SK-N-SH (cell line): ENCODE results near the gene ZMAT5. TPM values are rescaled to one million over a fixed set of nuclear protein-coding genes. Genes with fewer than 3 reads are reported as not detected.

Experiments
- CTCF ChIA-PET: fragments of 300-600, 350-600 bp; formaldehyde crosslinking; extraction: SDS; loops from one replicate; lab custom pipeline; 2021; lab: Yijun Ruan, JAX
- POLR2A ChIA-PET: fragments of 350-600 bp; sonication (Branson Sonifier 250); formaldehyde crosslinking; extraction: SDS; loops from one replicate; lab custom pipeline; 2020; ENCODE audit warnings: antibody characterized with exemption, inconsistent platforms; lab: Yijun Ruan, JAX
- DNase-seq: peaks from one replicate; pipeline ENCODE4 v3.0.0; 2012
- H2AFZ ChIP-seq: fragments of 200-600 bp; sonication (generic); 2 replicates; pipeline ENCODE4 v1.8.1; 2016; ENCODE audit warnings: antibody characterized with exemption, mild to moderate bottlenecking, low read depth
- H3F3A ChIP-seq: fragments of 200-600 bp; sonication (generic); replicated peaks from 2 replicates; pipeline ENCODE3; 2016; ENCODE audit warnings: antibody characterized with exemption, mild to moderate bottlenecking; ENCODE audit not compliant: insufficient read depth
- H3K27ac ChIP-seq, 2 experiments: fragments of 200-500 bp in 1 of 2; fragments of 200-600 bp in 1 of 2; sonication (Bioruptor generic) in 1 of 2; sonication (generic), shearing (Covaris generic) in 1 of 2; 2 replicates each; pipeline versions ENCODE4 v1.5.1 to v1.6.1; 2014 to 2016; ENCODE audit warnings: low read depth in 2 of 2, inconsistent platforms in 1 of 2, low read length in 1 of 2, mild to moderate bottlenecking in 1 of 2, mixed read lengths in 1 of 2
- H3K27me3 ChIP-seq: fragments of 200-600 bp; sonication (generic), shearing (Covaris generic); 2 replicates; pipeline ENCODE4 v1.6.1; 2016; ENCODE audit warnings: mixed run types; ENCODE audit not compliant: insufficient read depth
- H3K36me3 ChIP-seq, 2 experiments: fragments of 200-500 bp in 1 of 2; fragments of 200-600 bp in 1 of 2; sonication (Bioruptor generic) in 1 of 2; sonication (generic) in 1 of 2; replicated peaks in 1 of 2; 2 replicates each; pipeline versions ENCODE3 to v1.5.1; 2014 to 2016; ENCODE audit warnings: low read length in 1 of 2, mild to moderate bottlenecking in 1 of 2; ENCODE audit not compliant: insufficient read depth in 2 of 2, control insufficient read depth in 1 of 2
- H3K4me1 ChIP-seq, 2 experiments: fragments of 200-500 bp in 1 of 2; fragments of 200-600 bp in 1 of 2; sonication (Bioruptor generic) in 1 of 2; sonication (generic), shearing (Covaris generic) in 1 of 2; 2 replicates each; pipeline versions ENCODE4 v1.5.1 to v1.6.1; 2014 to 2016; ENCODE audit warnings: low read depth in 1 of 2, low read length in 1 of 2, mixed run types in 1 of 2; ENCODE audit not compliant: insufficient read depth in 2 of 2, control insufficient read depth in 1 of 2
- H3K4me2 ChIP-seq: fragments of 200-600 bp; sonication (generic), shearing (Covaris generic); 2 replicates; pipeline ENCODE4 v1.6.1; 2017; ENCODE audit warnings: mixed run types
- H3K4me3 ChIP-seq, 2 experiments: fragments of 200-500 bp in 1 of 2; fragments of 200-600 bp in 1 of 2; sonication (Bioruptor generic) in 1 of 2; sonication (generic), shearing (Covaris generic) in 1 of 2; 2 replicates each; pipeline versions ENCODE4 v1.5.1 to v1.8.1; 2014 to 2016; ENCODE audit warnings: low read depth in 2 of 2, inconsistent platforms in 1 of 2, low read length in 1 of 2, mild to moderate bottlenecking in 1 of 2, mixed read lengths in 1 of 2, moderate library complexity in 1 of 2
- H3K79me2 ChIP-seq: fragments of 200-600 bp; sonication (generic); 2 replicates; pipeline ENCODE4 v1.8.1; 2017; ENCODE audit warnings: mild to moderate bottlenecking; ENCODE audit not compliant: insufficient read depth
- H3K9ac ChIP-seq: fragments of 200-600 bp; sonication (generic); 2 replicates; pipeline ENCODE4 v1.6.1; 2017; ENCODE audit warnings: mixed run types
- H3K9me2 ChIP-seq: fragments of 200-600 bp; sonication (generic); 2 replicates; pipeline ENCODE4 v1.6.1; 2017; ENCODE audit warnings: mixed run types
- H3K9me3 ChIP-seq: fragments of 200-600 bp; sonication (generic); 2 replicates; pipeline ENCODE4 v1.6.1; 2017; ENCODE audit warnings: mixed run types, mild to moderate bottlenecking, moderate library complexity
- H4K20me1 ChIP-seq: fragments of 200-600 bp; sonication (generic); 2 replicates; pipeline ENCODE4 v1.6.1; 2017; ENCODE audit warnings: mild to moderate bottlenecking, mixed run types; ENCODE audit not compliant: insufficient read depth
- CHD2 ChIP-seq: fragments of 150-350 bp; IDR thresholded peaks from 2 replicates; pipeline ENCODE4 v1.6.1; 2018; ENCODE audit warnings: low read length; ENCODE audit not compliant: partially characterized antibody
- EP300 ChIP-seq, 2 experiments: IDR thresholded peaks; 2 replicates each; pipeline versions ENCODE4 v1.4.0 to v1.6.1; 2012; ENCODE audit warnings: borderline replicate concordance in 1 of 2, low read depth in 1 of 2, low read length in 1 of 2
- EZH2phosphoT487 ChIP-seq: fragments of 200-600 bp; sonication (generic); IDR thresholded peaks from 2 replicates; pipeline ENCODE4 v1.6.1; 2017; ENCODE audit warnings: low read depth, mixed run types, mild to moderate bottlenecking, antibody characterized with exemption, moderate library complexity, borderline replicate concordance
- FOSL2 ChIP-seq: IDR thresholded peaks from 2 replicates; pipeline ENCODE4 v1.4.0; 2012; ENCODE audit warnings: low read depth, mild to moderate bottlenecking, moderate library complexity, borderline replicate concordance
- FOXM1 ChIP-seq: IDR thresholded peaks from 2 replicates; pipeline ENCODE4 v1.4.0; 2012; ENCODE audit warnings: low read depth, mild to moderate bottlenecking
- GATA2 ChIP-seq: sonication (generic); formaldehyde crosslinking; IDR thresholded peaks from 2 replicates; pipeline ENCODE4 v1.5.0; 2020; ENCODE audit warnings: mild to moderate bottlenecking, missing genetic modification reagents
- MAX ChIP-seq: IDR thresholded peaks from 2 replicates; pipeline ENCODE4 v1.4.0; 2012; ENCODE audit warnings: low read depth
- PBX3 ChIP-seq: IDR thresholded peaks from 2 replicates; pipeline ENCODE4; 2012
- POLR2AphosphoS5 ChIP-seq: IDR thresholded peaks from 2 replicates; pipeline ENCODE4 v1.6.1; 2012; ENCODE audit warnings: low read depth, low read length
- RAD21 ChIP-seq: IDR thresholded peaks from 2 replicates; pipeline ENCODE4 v1.6.1; 2012; ENCODE audit warnings: mild to moderate bottlenecking, low read length
- RFX5 ChIP-seq: IDR thresholded peaks from 2 replicates; pipeline ENCODE4 v1.6.1; 2012; ENCODE audit warnings: mild to moderate bottlenecking, improper control_type of control experiment, low read length
- RXRA ChIP-seq: IDR thresholded peaks from 2 replicates; pipeline ENCODE4 v1.4.0; 2012; ENCODE audit warnings: low read depth, mild to moderate bottlenecking, borderline replicate concordance
- SMC3 ChIP-seq: IDR thresholded peaks from 2 replicates; pipeline ENCODE4 v1.6.1; 2012; ENCODE audit warnings: low read depth, low read length, improper control_type of control experiment
- TCF12 ChIP-seq: IDR thresholded peaks from 2 replicates; pipeline ENCODE4 v1.4.0; 2012
- YY1 ChIP-seq: IDR thresholded peaks from 2 replicates; pipeline ENCODE4 v1.4.0; 2012; ENCODE audit warnings: low read depth, mild to moderate bottlenecking
- WGBS: methylation state at CpG from one replicate; pipeline ENCODE4 v1.1.6; 2017; ENCODE audit warnings: low lambda C conversion rate; 5-methylcytosine and 5-hydroxymethylcytosine counted together
- polyA plus RNA-seq, 3 experiments: library from polyadenylated mRNA; depleted of rRNA; stranded (reverse); fragments of >200 nt; gene quantifications; 2 replicates each; pipeline ENCODE4 v1.2.3, GENCODE V29; 2012
- TF ChIP-seq, protein P1 (sequence below): fragments of 150-350 bp; IDR thresholded peaks from 2 replicates; pipeline ENCODE4 v1.6.1; 2017; ENCODE audit warnings: antibody characterized with exemption, low read length, low read depth, borderline replicate concordance
- TF ChIP-seq, protein P2 (sequence below): fragments of 200-600 bp; sonication (generic); IDR thresholded peaks from 2 replicates; pipeline ENCODE4 v1.6.1; 2017; ENCODE audit warnings: antibody characterized with exemption, mild to moderate bottlenecking, moderate library complexity

Gene ZMAT5
- polyA plus RNA-seq, 1 of the 3 experiments (the other 2 are of a cell fraction), result 35.0 TPM

DNA sequence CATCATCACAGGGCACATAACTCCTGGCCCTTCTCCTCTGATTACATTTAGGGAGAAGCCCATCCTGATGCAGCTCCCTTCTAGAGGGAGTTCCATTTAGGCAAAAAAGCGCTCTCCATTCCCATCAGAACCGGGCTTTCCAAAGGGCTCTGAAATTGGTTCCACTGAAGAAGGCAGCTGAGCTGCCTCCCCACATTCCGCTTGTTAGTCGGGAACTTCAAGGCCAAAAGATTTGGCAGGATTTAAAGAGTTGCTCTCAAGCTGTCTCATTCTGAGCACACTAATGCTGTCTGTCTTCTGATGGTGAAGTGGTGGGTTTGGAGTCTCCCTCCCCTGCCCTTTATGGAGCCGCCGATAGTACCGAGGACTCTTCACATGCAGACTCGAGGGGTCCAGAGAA is 73.6 kb downstream of the ZMAT5 start:
- H3K9ac ChIP-seq, result no peak overlapping the region
- H2AFZ ChIP-seq, result no peak overlapping the region
- no peaks in the 10 kb centered on the region for H3F3A ChIP-seq
- no peaks in the 10 kb centered on the region for H3K27me3 ChIP-seq
- no peaks in the 10 kb centered on the region for H3K9me2 ChIP-seq
- H3K4me2 ChIP-seq, result no peak overlapping the region
- peaks cover 15 to 74% of the 10 kb centered on the region in 2 experiments for H3K4me1 ChIP-seq
- H3K9me3 ChIP-seq, result no peaks in the 10 kb centered on the region
- H3K36me3 ChIP-seq, result peaks cover 7 to 25% of the 10 kb centered on the region in 2 experiments
- WGBS, result 100% methylated on average over 6 of the region's 8 CpGs
- POLR2A ChIA-PET, result interaction anchor here (1.3 kb wide), 2 partner anchors 9 to 18 kb away, joined by 3 to 5 read pairs; no protein-coding TSS in a partner anchor
- DNase-seq, result no peak
- H3K27ac ChIP-seq, result no peak overlapping the region
- CTCF ChIA-PET, result interaction anchor here (0.6 to 5.9 kb wide), 12 partner anchors 9 to 396 kb away, joined by 3 to 52 read pairs (median 4); no protein-coding TSS in a partner anchor
- H3K79me2 ChIP-seq, result no peaks in the 10 kb centered on the region
- H4K20me1 ChIP-seq, result peaks cover 8% of the 10 kb centered on the region
- TF ChIP-seq TCF12 (no peak), CHD2 (no peak), RXRA (no peak), FOXM1 (no peak), RAD21 (no peak), MAX (no peak), YY1 (no peak), GATA2 (CRISPR knock-in tag) (no peak), FOSL2 (no peak), EZH2phosphoT487 (no peak), RFX5 (no peak), POLR2AphosphoS5 (no peak), EP300 (IDR thresholded peaks at IDR 0.05; ENCODE audit: borderline replicate concordance in 1 of 2, low read depth in 1 of 2, low read length in 1 of 2) (no peak), PBX3 (no peak), SMC3 (no peak)
- TF ChIP-seq, protein P1, sequence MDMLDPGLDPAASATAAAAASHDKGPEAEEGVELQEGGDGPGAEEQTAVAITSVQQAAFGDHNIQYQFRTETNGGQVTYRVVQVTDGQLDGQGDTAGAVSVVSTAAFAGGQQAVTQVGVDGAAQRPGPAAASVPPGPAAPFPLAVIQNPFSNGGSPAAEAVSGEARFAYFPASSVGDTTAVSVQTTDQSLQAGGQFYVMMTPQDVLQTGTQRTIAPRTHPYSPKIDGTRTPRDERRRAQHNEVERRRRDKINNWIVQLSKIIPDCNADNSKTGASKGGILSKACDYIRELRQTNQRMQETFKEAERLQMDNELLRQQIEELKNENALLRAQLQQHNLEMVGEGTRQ, result no peak
- TF ChIP-seq, protein P2, sequence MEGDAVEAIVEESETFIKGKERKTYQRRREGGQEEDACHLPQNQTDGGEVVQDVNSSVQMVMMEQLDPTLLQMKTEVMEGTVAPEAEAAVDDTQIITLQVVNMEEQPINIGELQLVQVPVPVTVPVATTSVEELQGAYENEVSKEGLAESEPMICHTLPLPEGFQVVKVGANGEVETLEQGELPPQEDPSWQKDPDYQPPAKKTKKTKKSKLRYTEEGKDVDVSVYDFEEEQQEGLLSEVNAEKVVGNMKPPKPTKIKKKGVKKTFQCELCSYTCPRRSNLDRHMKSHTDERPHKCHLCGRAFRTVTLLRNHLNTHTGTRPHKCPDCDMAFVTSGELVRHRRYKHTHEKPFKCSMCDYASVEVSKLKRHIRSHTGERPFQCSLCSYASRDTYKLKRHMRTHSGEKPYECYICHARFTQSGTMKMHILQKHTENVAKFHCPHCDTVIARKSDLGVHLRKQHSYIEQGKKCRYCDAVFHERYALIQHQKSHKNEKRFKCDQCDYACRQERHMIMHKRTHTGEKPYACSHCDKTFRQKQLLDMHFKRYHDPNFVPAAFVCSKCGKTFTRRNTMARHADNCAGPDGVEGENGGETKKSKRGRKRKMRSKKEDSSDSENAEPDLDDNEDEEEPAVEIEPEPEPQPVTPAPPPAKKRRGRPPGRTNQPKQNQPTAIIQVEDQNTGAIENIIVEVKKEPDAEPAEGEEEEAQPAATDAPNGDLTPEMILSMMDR, result no peak
- H3K4me3 ChIP-seq, result no peak overlapping the region
